ENCODE measurements around the gene SKAP1.

DNA sequence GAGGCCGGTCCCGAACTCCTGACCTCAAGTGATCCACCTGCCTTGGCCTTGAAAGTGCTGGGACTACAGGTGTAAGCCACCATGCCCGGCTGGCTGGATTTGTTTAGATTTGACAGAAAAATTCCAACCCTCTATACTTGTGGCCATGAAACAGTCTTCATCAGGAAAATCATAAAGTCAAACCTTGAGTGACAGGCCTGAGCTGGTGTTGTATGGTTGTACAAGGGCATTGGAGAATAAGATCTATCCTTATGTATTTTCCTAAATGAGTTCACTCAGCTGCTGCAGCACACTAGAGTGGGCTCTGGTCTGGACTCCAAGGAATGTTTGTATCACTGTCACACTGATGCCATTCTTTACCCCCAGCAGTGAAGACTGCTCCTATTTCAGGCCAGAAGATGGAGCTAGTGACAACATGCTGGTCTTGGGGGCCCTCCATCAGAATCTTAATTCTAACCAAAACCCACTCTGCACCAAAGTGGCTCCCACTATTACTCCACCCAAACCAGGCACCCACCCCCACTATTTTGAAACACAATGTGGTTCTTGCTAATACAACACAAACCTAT, 295.0 kb downstream of the SKAP1 start:
- TF ChIP-seq POLR2A (IDR thresholded peaks at IDR 0.05; ENCODE audit: low read depth, low read length): no peak
- TF ChIP-seq POLR2AphosphoS5 (IDR thresholded peaks at IDR 0.05; ENCODE audit: low read depth, low read length): no peak
- no peak for TF ChIP-seq TAF1 (IDR thresholded peaks at IDR 0.05; ENCODE audit: borderline replicate concordance, low read depth, low read length)

All from GM12892 (cell line).